GM23248 (cell line): ENCODE results near the gene KIF26A. TPM values are rescaled to one million over a fixed set of nuclear protein-coding genes. Genes with fewer than 3 reads are reported as not detected.

ENCODE experiments used
- DNase-seq: peaks from one replicate; pipeline ENCODE4 v3.0.0-alpha.2; 2015
- H2AFZ ChIP-seq: fragments of 200-600 bp; sonication (generic); 2 replicates; pipeline ENCODE4 v1.6.1; 2016; ENCODE audit warnings: antibody characterized with exemption
- H3F3A ChIP-seq: fragments of 200-600 bp; sonication (generic); 2 replicates; pipeline ENCODE4 v1.6.1; 2016; ENCODE audit warnings: mild to moderate bottlenecking, antibody characterized with exemption, mixed run types; ENCODE audit not compliant: insufficient read depth
- H3K27ac ChIP-seq: fragments of 200-600 bp; sonication (generic); 2 replicates; pipeline ENCODE4 v1.5.1; 2016; ENCODE audit warnings: mild to moderate bottlenecking
- H3K27me3 ChIP-seq: fragments of 200-600 bp; sonication (generic); replicated peaks from 2 replicates; pipeline ENCODE4 v1.6.1; 2016; ENCODE audit warnings: mild to moderate bottlenecking; ENCODE audit not compliant: insufficient read depth
- H3K36me3 ChIP-seq: fragments of 200-600 bp; sonication (generic); 2 replicates; pipeline ENCODE4 v1.6.1; 2016; ENCODE audit warnings: low read depth, mild to moderate bottlenecking
- H3K4me1 ChIP-seq: fragments of 200-600 bp; sonication (generic); 2 replicates; pipeline ENCODE4 v1.6.1; 2016; ENCODE audit warnings: mild to moderate bottlenecking; ENCODE audit not compliant: insufficient read depth
- H3K4me2 ChIP-seq: fragments of 200-600 bp; sonication (generic); one replicate; pipeline ENCODE4 v1.6.1; 2016; ENCODE audit warnings: mild to moderate bottlenecking; ENCODE audit not compliant: unreplicated experiment
- H3K4me3 ChIP-seq: fragments of 200-600 bp; sonication (generic); 2 replicates; pipeline ENCODE4 v1.5.1; 2016; ENCODE audit warnings: mild to moderate bottlenecking
- H3K79me2 ChIP-seq: fragments of 200-600 bp; sonication (generic); 2 replicates; pipeline ENCODE4 v1.6.1; 2016; ENCODE audit warnings: mild to moderate bottlenecking; ENCODE audit not compliant: insufficient read depth
- H3K9ac ChIP-seq: fragments of 200-600 bp; sonication (generic); 2 replicates; pipeline ENCODE4 v1.6.1; 2016; ENCODE audit warnings: mild to moderate bottlenecking
- H3K9me2 ChIP-seq: fragments of 200-600 bp; sonication (generic); 2 replicates; pipeline ENCODE4 v1.6.1; 2016; ENCODE audit warnings: mixed run types, mild to moderate bottlenecking, moderate library complexity; ENCODE audit not compliant: insufficient read depth
- H3K9me3 ChIP-seq: fragments of 200-600 bp; sonication (generic); one replicate; pipeline ENCODE4 v1.6.1; 2017; ENCODE audit warnings: low read depth
- H4K20me1 ChIP-seq: fragments of 200-600 bp; sonication (generic); 2 replicates; pipeline ENCODE4 v1.6.0; 2016; ENCODE audit not compliant: insufficient read depth
- EZH2 ChIP-seq: fragments of 200-600 bp; sonication (generic); IDR thresholded peaks from 2 replicates; pipeline ENCODE4 v1.6.1; 2018; ENCODE audit warnings: antibody characterized with exemption, mild to moderate bottlenecking; ENCODE audit not compliant: insufficient read depth, poor library complexity, severe bottlenecking
- EZH2phosphoT487 ChIP-seq: fragments of 200-600 bp; sonication (generic); IDR thresholded peaks from 2 replicates; pipeline ENCODE4 v1.6.1; 2018; ENCODE audit warnings: antibody characterized with exemption, moderate library complexity, mild to moderate bottlenecking, low read depth; ENCODE audit not compliant: insufficient read depth
- WGBS, 2 experiments: methylation state at CpG; one replicate each; pipeline ENCODE4 v1.1.6; 2015 to 2017; ENCODE audit warnings: low lambda C conversion rate in 2 of 2, low coverage in 1 of 2; ENCODE audit errors: missing lambda C conversion rate in 2 of 2; 5-methylcytosine and 5-hydroxymethylcytosine counted together
- in situ Hi-C: fragments of 300-500 bp; cut with MboI; formaldehyde crosslinking; loops from 2 replicates; pipeline ENCODE4 v1.15.0; 2020
- polyA plus RNA-seq: library from polyadenylated mRNA; unstranded; fragments of >200 nt; fragmentation: Nextera tagmentation; extraction: Ambion mirVana; gene quantifications from 2 replicates; pipeline ENCODE4 v1.2.1, GENCODE V29; 2016
- total RNA-seq: library from RNA; depleted of rRNA; stranded (reverse); fragments of >200 nt; shearing (Covaris generic); gene quantifications from 2 replicates; pipeline ENCODE4 v1.2.3, GENCODE V29; 2014; rRNA removed

Gene KIF26A
- total RNA-seq = not detected in 2 replicates
- polyA plus RNA-seq = not detected in 2 replicates

DNA sequence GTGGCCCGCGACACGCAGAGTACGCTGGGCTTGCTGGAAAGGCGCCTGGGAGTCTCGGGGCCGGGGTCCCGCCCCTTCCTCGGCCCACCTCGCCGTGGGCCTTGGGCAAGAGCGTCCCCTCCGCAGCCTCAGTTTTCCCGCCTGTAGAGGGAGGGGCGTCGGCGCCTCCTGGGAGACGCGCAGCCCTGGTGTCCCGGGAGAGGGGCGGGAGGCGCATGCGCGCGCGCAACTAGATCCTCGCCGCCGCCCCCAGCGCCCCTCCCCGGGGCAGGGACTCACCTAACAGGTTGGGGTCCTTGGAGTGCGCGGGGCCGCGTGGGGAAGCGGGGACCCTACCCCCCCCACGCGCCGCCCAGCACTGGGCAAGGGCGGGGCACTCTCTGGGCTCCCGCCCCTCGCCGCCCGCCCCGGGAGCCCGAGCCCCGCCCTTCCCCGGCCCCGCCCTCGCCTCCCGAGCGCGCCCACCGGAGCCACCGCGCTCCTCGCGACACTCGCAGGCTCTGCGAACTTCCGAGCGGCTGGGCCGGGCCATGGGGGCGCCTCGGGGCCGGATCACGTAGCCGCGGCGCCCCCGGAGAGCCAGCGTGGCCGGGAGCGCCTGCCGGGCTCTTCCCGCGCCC lies at the start of gene KIF26A:
TSS of gene KIF26A (plus strand) at position 490 of the 620 bp plus-strand sequence. CDS start 136 bp downstream, outside the sequence.
- Histone ChIP-seq H3K9ac (no peak within 1 kb of the TSS), H3K9me3 (no peaks in the 10 kb centered on the region), H3K36me3 (no peaks in the 10 kb centered on the region), H3K27ac (no peak within 1 kb of the TSS), H3K4me2 (peak within 1 kb of the TSS; percentile 9), H2AFZ (no peak within 1 kb of the TSS), H3K27me3 (peaks cover 10% of the 10 kb centered on the region; the same call in 1 of the 2 replicates), H3K79me2 (no peaks in the 10 kb centered on the region), H3F3A (no peaks in the 10 kb centered on the region), H3K9me2 (no peaks in the 10 kb centered on the region), H3K4me3 (peak within 1 kb of the TSS; percentile 25; the same call in 1 of the 2 replicates), H3K4me1 (no peaks in the 10 kb centered on the region), H4K20me1 (no peaks in the 10 kb centered on the region)
- TF ChIP-seq EZH2 (peak; percentile 21), EZH2phosphoT487 (no peak)
- 1 to 2% methylated on average over 44 to 52 of the region's 77 CpGs for WGBS, 2 experiments
- in situ Hi-C loops = loop anchor here (10.0 kb wide), 2 partner anchors 427 to 507 kb away; no protein-coding TSS in a partner anchor
- DNase-seq = no peak

DNA sequence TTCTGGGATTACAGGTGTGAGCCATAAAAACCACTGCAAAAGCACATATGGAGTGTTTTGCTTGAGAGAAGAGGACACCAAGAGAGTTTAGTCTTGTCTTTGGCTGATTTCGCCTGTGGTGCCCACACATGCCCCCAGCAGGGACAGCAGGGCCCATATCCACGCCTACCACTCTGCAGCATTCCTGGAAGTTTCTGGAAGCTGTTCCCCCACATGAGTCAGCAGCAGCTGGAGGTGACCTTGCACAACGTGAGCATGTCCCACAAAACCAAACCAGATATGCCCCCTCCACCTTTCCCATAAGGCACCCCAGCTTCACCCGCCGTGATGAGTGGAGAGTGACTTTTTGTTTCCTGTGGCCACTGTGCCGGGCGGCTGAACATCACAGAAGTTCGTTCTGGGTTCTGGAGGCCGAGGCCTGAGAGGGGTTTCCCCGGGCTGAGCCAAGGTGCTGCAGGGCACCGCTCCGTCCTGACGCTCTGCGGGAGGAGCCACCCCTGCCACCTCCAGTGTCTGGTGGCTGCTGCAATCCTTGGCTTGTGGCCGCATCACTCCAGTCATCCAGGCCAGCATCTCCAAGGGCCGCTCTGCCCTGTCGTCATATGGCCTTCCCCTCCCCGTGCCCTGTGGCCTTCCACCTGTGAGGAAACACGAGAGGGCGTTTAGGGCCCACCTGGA lies 48.2 kb upstream of the KIF26A start:
- no peaks in the 10 kb centered on the region for H4K20me1 ChIP-seq
- no peak for DNase-seq

DNA sequence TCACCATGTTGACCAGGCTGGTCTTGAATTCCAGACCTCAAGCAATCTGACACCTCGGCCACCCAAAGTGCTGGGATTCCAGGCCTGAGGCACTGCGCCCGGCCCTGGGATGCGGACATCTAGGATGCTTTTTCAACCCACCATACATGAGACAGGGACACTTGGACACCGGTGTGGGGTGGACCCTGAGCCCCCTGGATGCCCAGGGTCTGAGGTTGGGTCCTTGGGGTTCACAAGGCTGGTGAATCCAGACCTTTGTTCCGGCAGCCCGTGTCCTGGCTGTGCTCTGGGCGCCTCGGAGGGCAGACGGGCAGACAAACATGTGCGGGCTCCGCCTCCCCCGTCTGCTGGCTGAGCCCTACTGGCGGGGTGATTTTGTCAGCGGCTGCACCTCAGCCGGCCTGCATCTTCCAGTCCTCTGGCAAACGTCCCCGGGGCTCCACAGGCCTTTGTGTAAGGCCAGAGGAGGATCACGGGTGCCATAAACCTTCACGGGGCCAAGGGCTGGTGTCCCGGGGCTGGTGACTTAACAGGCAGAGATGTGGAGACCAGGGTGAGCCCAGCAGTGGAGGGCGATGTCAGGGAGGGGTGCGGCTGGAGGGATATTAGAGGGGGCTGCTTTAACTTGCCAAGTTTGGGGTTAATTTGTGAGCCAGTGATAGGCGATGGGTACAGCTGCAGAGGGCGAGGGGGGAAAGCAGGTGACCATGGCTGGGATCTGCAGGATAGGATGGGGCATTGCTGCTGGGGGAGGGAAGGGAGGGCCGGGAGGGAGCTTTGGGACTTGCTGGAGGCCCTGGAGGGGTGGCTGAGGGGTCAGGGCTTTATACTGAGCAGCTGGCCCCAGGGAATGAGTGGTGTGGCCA lies 47.1 kb upstream of the KIF26A start:
- DNase-seq = no peak
- in situ Hi-C loops = no loop called here
- WGBS, 2 experiments = 34 to 35% methylated on average over 25 of the region's 26 CpGs

More for the DNA sequence above, 48.2 kb upstream of the KIF26A start:
- TF ChIP-seq EZH2phosphoT487 = no peak
- TF ChIP-seq EZH2 = no peak
- no peaks in the 10 kb centered on the region for H3K9me2 ChIP-seq
- H3K9me3 ChIP-seq = no peaks in the 10 kb centered on the region
- H3K27me3 ChIP-seq = no peaks in the 10 kb centered on the region
- H3K36me3 ChIP-seq = no peaks in the 10 kb centered on the region
- H3K4me1 ChIP-seq = no peaks in the 10 kb centered on the region
- H3K27ac ChIP-seq = no peak overlapping the region
- 81 to 82% methylated on average over 20 of the region's 20 CpGs for WGBS, 2 experiments
- in situ Hi-C loops = no loop called here
- no peak overlapping the region for H2AFZ ChIP-seq
- H3K79me2 ChIP-seq = no peaks in the 10 kb centered on the region
- no peak overlapping the region for H3K4me3 ChIP-seq
- H3K9ac ChIP-seq = no peak overlapping the region
- no peak overlapping the region for H3K4me2 ChIP-seq
- no peaks in the 10 kb centered on the region for H3F3A ChIP-seq

More for the DNA sequence above, 47.1 kb upstream of the KIF26A start:
- H3K4me1 ChIP-seq = no peaks in the 10 kb centered on the region
- no peaks in the 10 kb centered on the region for H3K27me3 ChIP-seq
- no peak overlapping the region for H2AFZ ChIP-seq
- H3K27ac ChIP-seq = no peak overlapping the region
- no peaks in the 10 kb centered on the region for H3K79me2 ChIP-seq
- H3K36me3 ChIP-seq = no peaks in the 10 kb centered on the region
- H3K4me3 ChIP-seq = no peak overlapping the region
- H3K9me2 ChIP-seq = no peaks in the 10 kb centered on the region
- no peaks in the 10 kb centered on the region for H4K20me1 ChIP-seq
- TF ChIP-seq EZH2 (no peak), EZH2phosphoT487 (no peak)
- no peak overlapping the region for H3K4me2 ChIP-seq
- H3K9ac ChIP-seq = no peak overlapping the region
- H3F3A ChIP-seq = no peaks in the 10 kb centered on the region
- H3K9me3 ChIP-seq = no peaks in the 10 kb centered on the region
